Measurements from ENCODE around the gene MT1F. TPM values are rescaled to one million over a fixed set of nuclear protein-coding genes. Genes with fewer than 3 reads are reported as not detected.
"Not testable (repeated sequence)": the region's sequence is repeated elsewhere in the genome, so short reads cannot be mapped to it uniquely, and the experiment has no call there.

Gene MT1F
- total RNA-seq, 2 experiments from 2014 or later = 24.1 to 27.8 TPM

DNA sequence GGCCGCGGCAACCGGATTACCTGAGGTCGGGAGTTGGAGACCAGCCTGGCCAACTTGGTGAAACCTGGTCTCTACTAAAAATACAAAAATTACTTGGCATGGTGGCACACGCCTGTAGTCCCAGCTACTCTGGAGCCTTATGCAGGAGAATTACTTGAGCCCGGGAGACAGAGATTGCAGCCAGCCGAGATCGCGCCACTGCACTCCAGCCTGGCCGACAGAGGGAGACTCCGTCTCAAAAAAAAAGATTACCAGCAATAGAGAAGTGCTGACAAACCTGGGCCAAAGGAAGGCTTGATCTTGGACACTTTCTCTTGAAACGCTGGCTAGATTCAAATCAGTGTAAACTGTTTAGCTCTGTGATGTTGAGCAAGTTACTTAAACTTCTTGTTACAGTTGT is 16.2 kb downstream of the MT1F start:
- ATAC-seq (ENCODE audit: low read depth) = peak; percentile 60
- Mint-ChIP-seq H3K4me3 (no peak overlapping the region), H3K27me3 (peaks cover 50% of the 10 kb centered on the region), H3K27ac (no peak overlapping the region), H3K9me3 (no peaks in the 10 kb centered on the region), H3K4me1 (peaks cover 28% of the 10 kb centered on the region), H3K36me3 (no peaks in the 10 kb centered on the region)
- DNase-seq = peak; percentile 46
- POLR2A ChIA-PET = interaction anchor here (1.6 kb wide), 1 partner anchor 28 kb away, joined by 3 read pairs; no protein-coding TSS in a partner anchor

GRCh38 chr16:56674570-56674969 is 16.8 kb downstream of the MT1F start:
- POLR2A ChIA-PET; H3K9me3 Mint-ChIP-seq; DNase-seq; H3K36me3 Mint-ChIP-seq; H3K27ac Mint-ChIP-seq; H3K4me3 Mint-ChIP-seq; ATAC-seq (ENCODE audit: low read depth): not testable (repeated sequence)
- Mint-ChIP-seq H3K4me1 (peaks cover 24% of the 10 kb centered on the region), H3K27me3 (peaks cover 45% of the 10 kb centered on the region)

DNA sequence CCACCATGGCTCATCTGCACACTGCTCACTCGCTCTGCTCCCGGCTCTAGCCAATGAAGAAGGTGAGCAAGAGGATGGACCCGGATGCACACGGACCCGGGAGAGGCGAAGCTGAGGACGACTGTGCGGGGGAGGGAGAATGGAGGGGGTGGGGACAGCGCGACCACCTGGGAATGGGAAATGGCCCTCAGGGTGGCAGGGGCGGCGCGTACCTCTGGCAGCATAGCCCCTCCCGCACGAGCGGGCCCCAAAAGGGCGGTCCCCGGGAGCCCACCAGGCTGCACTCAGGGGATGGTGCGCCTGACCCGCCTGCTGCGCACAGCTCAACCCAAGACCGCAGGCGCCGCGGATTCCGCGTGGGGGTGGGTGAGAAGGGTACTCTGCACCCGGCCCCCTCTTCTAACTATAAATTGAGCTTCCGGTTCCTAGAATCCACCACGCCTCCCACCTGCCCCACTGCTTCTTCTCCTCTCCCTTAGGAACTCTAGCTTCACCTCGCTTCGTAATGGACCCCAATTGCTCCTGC is 18.0 kb downstream of the MT1F start:
- H3K4me3 Mint-ChIP-seq = peak overlapping the region; percentile 83
- H3K9me3 Mint-ChIP-seq = no peaks in the 10 kb centered on the region
- peaks cover 28% of the 10 kb centered on the region for H3K4me1 Mint-ChIP-seq
- DNase-seq (peak; percentile 74), ATAC-seq (ENCODE audit: low read depth) (peak; percentile 77)
- H3K27me3 Mint-ChIP-seq = peaks cover 33% of the 10 kb centered on the region
- peak overlapping the region; percentile 75 for H3K27ac Mint-ChIP-seq
- H3K36me3 Mint-ChIP-seq = no peaks in the 10 kb centered on the region
- POLR2A ChIA-PET = interaction anchor here (0.6 to 1.4 kb wide), 6 partner anchors 13 to 320 kb away, joined by 3 to 6 read pairs (median 4); partner anchors contain the start of genes MT1E and MT1F

GRCh38 chr16:56677474-56677873 is 19.7 kb downstream of the MT1F start:
- no peak overlapping the region for H3K27ac Mint-ChIP-seq
- no peak for ATAC-seq (ENCODE audit: low read depth)
- peaks cover 17% of the 10 kb centered on the region for H3K27me3 Mint-ChIP-seq
- peaks cover 30% of the 10 kb centered on the region for H3K4me1 Mint-ChIP-seq
- H3K4me3 Mint-ChIP-seq = no peak overlapping the region
- no peak for DNase-seq
- no peaks in the 10 kb centered on the region for H3K36me3 Mint-ChIP-seq
- POLR2A ChIA-PET = interaction anchor here (0.7 to 1.1 kb wide), 2 partner anchors 24 to 95 kb away, joined by 3 read pairs; no protein-coding TSS in a partner anchor
- H3K9me3 Mint-ChIP-seq = no peaks in the 10 kb centered on the region

DNA sequence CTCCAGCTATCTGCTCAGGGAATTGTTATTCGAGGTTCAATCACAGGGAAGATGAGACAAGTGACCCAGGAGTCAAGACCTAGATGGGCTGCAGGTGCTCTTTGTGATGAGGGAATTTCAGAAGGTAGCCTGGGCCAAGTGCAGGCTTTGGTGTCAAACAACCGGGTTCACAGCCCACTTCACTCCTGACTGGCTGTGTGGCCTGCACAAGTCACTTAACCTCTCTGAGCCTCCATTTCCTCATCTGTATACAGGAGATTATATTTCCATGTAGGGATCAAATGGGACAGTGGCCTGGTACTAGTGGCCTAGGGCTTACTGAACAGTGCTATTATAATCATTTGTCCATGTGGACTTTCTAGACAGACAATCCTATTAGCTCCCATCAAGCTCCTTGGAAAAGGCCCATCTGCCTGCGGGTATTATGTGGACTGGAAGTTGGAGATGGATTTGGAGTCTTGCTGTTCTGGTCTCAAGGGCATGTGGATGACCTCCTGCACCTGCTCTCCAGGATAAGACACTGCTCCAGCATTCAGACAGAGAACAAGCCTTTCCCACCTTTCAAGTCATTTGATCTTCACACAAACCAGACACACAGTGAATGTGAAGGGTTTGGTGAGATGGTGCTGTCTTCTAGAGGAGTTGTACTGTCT is 21.4 kb downstream of the MT1F start:
- H3K4me1 Mint-ChIP-seq = peaks cover 36% of the 10 kb centered on the region
- H3K36me3 Mint-ChIP-seq = peaks cover under 1% of the 10 kb centered on the region
- ATAC-seq (ENCODE audit: low read depth) (no peak), DNase-seq (no peak)
- no peaks in the 10 kb centered on the region for H3K9me3 Mint-ChIP-seq
- POLR2A ChIA-PET = interaction anchor here (0.6 to 1.9 kb wide), 2 partner anchors 11 to 174 kb away, joined by 6 to 7 read pairs; partner anchors contain the start of genes MT1G and MT1H
- H3K4me3 Mint-ChIP-seq = no peak overlapping the region
- H3K27me3 Mint-ChIP-seq = peaks cover 9% of the 10 kb centered on the region
- H3K27ac Mint-ChIP-seq = no peak overlapping the region

- DNase-seq = no peak
- Mint-ChIP-seq H3K9me3 (no peaks in the 10 kb centered on the region), H3K4me3 (no peak overlapping the region), H3K36me3 (peaks cover 3% of the 10 kb centered on the region), H3K4me1 (peaks cover 36% of the 10 kb centered on the region), H3K27ac (no peak overlapping the region), H3K27me3 (peaks cover 5% of the 10 kb centered on the region)
- ATAC-seq (ENCODE audit: low read depth) = no peak
- POLR2A ChIA-PET = interaction anchor here (0.6 to 1.9 kb wide), 2 partner anchors 11 to 173 kb away, joined by 6 to 7 read pairs; partner anchors contain the start of genes MT1G and MT1H
Measured at GRCh38 chr16:56679818-56680217, 22.1 kb downstream of the MT1F start.

GRCh38 chr16:56681939-56682702 is 24.4 kb downstream of the MT1F start, which contains the start of gene MT1X:
Gene MT1X (plus strand): TSS chr16:56682470. CDS start chr16:56682541, 71 bp downstream.
- H3K9me3 Mint-ChIP-seq = peaks cover 3% of the 10 kb centered on the region
- peak; percentile 95 for DNase-seq
- no peaks in the 10 kb centered on the region for H3K27me3 Mint-ChIP-seq
- peak; percentile 94 for ATAC-seq (ENCODE audit: low read depth)
- POLR2A ChIA-PET = interaction anchor here (0.8 to 2.8 kb wide), 17 partner anchors 8 to 76 kb away, joined by 3 to 28 read pairs (median 5); partner anchors contain the start of genes MT1E, MT1F, MT1G and MT1H
- peaks cover 6% of the 10 kb centered on the region for H3K36me3 Mint-ChIP-seq
- peaks cover 25% of the 10 kb centered on the region for H3K4me1 Mint-ChIP-seq
- peak within 1 kb of the TSS; percentile 95 for H3K27ac Mint-ChIP-seq
- peak within 1 kb of the TSS; percentile 97 for H3K4me3 Mint-ChIP-seq

- DNase-seq (no peak), ATAC-seq (ENCODE audit: low read depth) (peak; percentile 4)
- Mint-ChIP-seq H3K4me1 (peaks cover 25% of the 10 kb centered on the region), H3K36me3 (peaks cover 6% of the 10 kb centered on the region), H3K4me3 (peak overlapping the region; percentile 97), H3K27me3 (no peaks in the 10 kb centered on the region), H3K27ac (peak overlapping the region; percentile 95), H3K9me3 (peaks cover 3% of the 10 kb centered on the region)
- POLR2A ChIA-PET = interaction anchor here (0.8 to 2.8 kb wide), 17 partner anchors 8 to 76 kb away, joined by 3 to 28 read pairs (median 5); partner anchors contain the start of genes MT1E, MT1F, MT1G and MT1H
Measured at GRCh38 chr16:56682703-56683397, 25.1 kb downstream of the MT1F start.

DNA sequence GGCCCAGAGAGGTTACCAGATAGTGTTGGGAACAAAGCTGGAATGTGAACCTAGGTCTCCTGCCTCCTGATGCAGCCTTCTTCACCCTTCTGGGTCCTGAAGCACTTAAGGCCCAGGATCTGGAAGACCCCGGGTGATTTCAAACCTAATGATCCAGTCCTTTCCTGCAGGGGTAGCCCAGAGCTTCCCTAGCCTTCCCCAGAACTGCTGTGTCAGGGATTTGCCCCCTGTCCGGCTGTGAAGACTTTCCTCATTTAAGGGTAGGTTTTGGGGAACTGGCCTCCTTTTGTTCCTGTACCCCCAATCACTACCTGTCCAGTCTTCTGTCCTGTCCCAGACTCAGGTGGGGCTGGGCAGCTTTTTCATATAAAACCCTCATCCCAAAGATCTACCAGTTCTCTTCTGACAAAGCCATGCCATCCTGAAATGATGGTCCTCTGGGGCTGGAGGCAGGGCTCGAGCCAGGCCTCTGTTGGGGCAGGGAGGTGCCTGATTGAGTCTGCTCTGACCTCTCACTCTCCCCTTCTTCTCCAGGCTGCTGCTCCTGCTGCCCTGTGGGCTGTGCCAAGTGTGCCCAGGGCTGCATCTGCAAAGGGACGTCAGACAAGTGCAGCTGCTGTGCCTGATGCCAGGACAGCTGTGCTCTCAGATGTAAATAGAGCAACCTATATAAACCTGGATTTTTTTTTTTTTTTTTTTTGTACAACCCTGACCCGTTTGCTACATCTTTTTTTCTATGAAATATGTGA is 25.8 kb downstream of the MT1F start:
- DNase-seq (no peak), ATAC-seq (ENCODE audit: low read depth) (no peak)
- POLR2A ChIA-PET = interaction anchor here (1.0 to 2.8 kb wide), 9 partner anchors 12 to 77 kb away, joined by 3 to 28 read pairs (median 6); partner anchors contain the start of gene MT1G
- Mint-ChIP-seq H3K27ac (peak overlapping the region; percentile 14), H3K4me1 (peaks cover 25% of the 10 kb centered on the region), H3K4me3 (peak overlapping the region; percentile 97), H3K36me3 (peaks cover 6% of the 10 kb centered on the region), H3K9me3 (peaks cover 3% of the 10 kb centered on the region), H3K27me3 (no peaks in the 10 kb centered on the region)

GRCh38 chr16:56684256-56684925 is 26.6 kb downstream of the MT1F start:
- Mint-ChIP-seq H3K27me3 (no peaks in the 10 kb centered on the region), H3K4me1 (peaks cover 25% of the 10 kb centered on the region), H3K36me3 (peaks cover 6% of the 10 kb centered on the region), H3K27ac (no peak overlapping the region), H3K9me3 (peaks cover 3% of the 10 kb centered on the region), H3K4me3 (no peak overlapping the region)
- POLR2A ChIA-PET = interaction anchor here (0.6 kb wide), 1 partner anchor 440 kb away, joined by 3 read pairs; no protein-coding TSS in a partner anchor
- DNase-seq (no peak), ATAC-seq (ENCODE audit: low read depth) (no peak)

GRCh38 chr16:56684926-56685590 is 27.3 kb downstream of the MT1F start:
- peaks cover 22% of the 10 kb centered on the region for H3K4me1 Mint-ChIP-seq
- ATAC-seq (ENCODE audit: low read depth) (no peak), DNase-seq (no peak)
- H3K4me3 Mint-ChIP-seq = no peak overlapping the region
- peaks cover 3% of the 10 kb centered on the region for H3K9me3 Mint-ChIP-seq
- H3K27me3 Mint-ChIP-seq = no peaks in the 10 kb centered on the region
- H3K27ac Mint-ChIP-seq = no peak overlapping the region
- H3K36me3 Mint-ChIP-seq = peaks cover 6% of the 10 kb centered on the region
- POLR2A ChIA-PET = interaction anchor here (0.6 to 1.2 kb wide), 2 partner anchors 21 to 439 kb away, joined by 3 read pairs; no protein-coding TSS in a partner anchor
